Peyer's patch (tissue), 4 donors: ENCODE data around the gene MATR3.

Experiments used
- CTCF ChIP-seq, 6 experiments: fragments of 450-650 bp in 4 of 6; fragments of 200-600 bp in 2 of 6; sonication (generic) in 1 of 6; IDR thresholded peaks; one replicate each; pipeline ENCODE4 v1.5.1; 2017 to 2019; ENCODE audit warnings: antibody characterized with exemption in 6 of 6, mild to moderate bottlenecking in 3 of 6, moderate library complexity in 1 of 6
- POLR2A ChIP-seq, 2 donors: fragments of 450-650 bp; IDR thresholded peaks; one replicate each; pipeline ENCODE4 v1.5.1; 2017; ENCODE audit warnings: antibody characterized with exemption in 2 of 2, mild to moderate bottlenecking in 2 of 2, moderate library complexity in 2 of 2

- no peak for TF ChIP-seq CTCF (IDR thresholded peaks at IDR 0.05)
- no peak for TF ChIP-seq POLR2A (IDR thresholded peaks at IDR 0.05)
Measured at GRCh38 chr5:139253115-139253514, 40.4 kb upstream of the MATR3 start.
